HepG2 (cell line): ENCODE data around the gene SLC43A1. TPM values are rescaled to one million over a fixed set of nuclear protein-coding genes. Genes with fewer than 3 reads are reported as not detected.

Source experiments
- EEA1 ChIP-seq: sonication (generic); formaldehyde crosslinking; IDR thresholded peaks from 2 replicates; pipeline ENCODE4 v1.5.1; 2020; ENCODE audit warnings: mild to moderate bottlenecking, missing genetic modification reagents, borderline replicate concordance
- EED ChIP-seq: sonication (generic); formaldehyde crosslinking; IDR thresholded peaks from 2 replicates; pipeline ENCODE4 v1.5.0; 2020; ENCODE audit warnings: mild to moderate bottlenecking, missing genetic modification reagents
- ELF1 ChIP-seq: sonication (generic); formaldehyde crosslinking; IDR thresholded peaks from 2 replicates; pipeline ENCODE4 v1.4.0; 2020; ENCODE audit warnings: missing genetic modification reagents
- NFYB ChIP-seq: sonication (generic); formaldehyde crosslinking; IDR thresholded peaks from 2 replicates; pipeline ENCODE4 v1.4.0; 2020; ENCODE audit warnings: missing genetic modification reagents
- PRPF4 ChIP-seq: fragments of 200-400 bp; formaldehyde crosslinking; IDR thresholded peaks from 2 replicates; pipeline ENCODE4 v1.6.1; 2016; ENCODE audit warnings: low read length, low read depth; ENCODE audit not compliant: poor library complexity, severe bottlenecking
- RBAK ChIP-seq: sonication (generic); formaldehyde crosslinking; IDR thresholded peaks from 2 replicates; pipeline ENCODE4 v1.5.1; 2020; ENCODE audit warnings: mild to moderate bottlenecking, missing genetic modification reagents
- RELA ChIP-seq: sonication (generic); formaldehyde crosslinking; IDR thresholded peaks from 2 replicates; pipeline ENCODE4 v1.4.0; 2020; ENCODE audit warnings: missing genetic modification reagents
- TAF1 ChIP-seq: sonication (generic); formaldehyde crosslinking; IDR thresholded peaks from 2 replicates; pipeline ENCODE4 v1.4.0; 2020; ENCODE audit warnings: missing genetic modification reagents
- WIZ ChIP-seq: sonication (generic); formaldehyde crosslinking; IDR thresholded peaks from 2 replicates; pipeline ENCODE4 v1.5.1; 2020; ENCODE audit warnings: mild to moderate bottlenecking, missing genetic modification reagents
- ZMYM2 ChIP-seq: sonication (generic); formaldehyde crosslinking; IDR thresholded peaks from 2 replicates; pipeline ENCODE4 v1.8.0; 2022; ENCODE audit warnings: mild to moderate bottlenecking, missing genetic modification reagents
- ZNF34 ChIP-seq: sonication (generic); formaldehyde crosslinking; IDR thresholded peaks from 2 replicates; pipeline ENCODE4 v1.4.0; 2020; ENCODE audit warnings: mild to moderate bottlenecking, missing genetic modification reagents, borderline replicate concordance
- ZNF737 ChIP-seq: sonication (generic); formaldehyde crosslinking; IDR thresholded peaks from 2 replicates; pipeline ENCODE4 v1.5.0; 2020; ENCODE audit warnings: missing genetic modification reagents, mild to moderate bottlenecking, borderline replicate concordance
- ZNF850 ChIP-seq: sonication (generic); formaldehyde crosslinking; conservative IDR thresholded peaks from 2 replicates; pipeline ENCODE4 v1.9.0; 2021; ENCODE audit warnings: mild to moderate bottlenecking, missing genetic modification reagents
- polyA plus RNA-seq, 8 experiments: library from polyadenylated mRNA; depleted of rRNA in 3 of 8; stranded (reverse) in 7 of 8; unstranded in 1 of 8; fragments of >200 nt; fragmentation: Illumina TruSeq in 4 of 8; extraction: Trizol in 4 of 8; gene quantifications; 2 replicates each; pipeline versions ENCODE4 v1.2.1 to v1.2.3, GENCODE V29; 2011 to 2016; ENCODE audit warnings: low read depth in 4 of 8, missing spikeins in 1 of 8, mixed read lengths in 1 of 8; ENCODE audit not compliant: insufficient read depth in 1 of 8
- total RNA-seq, 5 experiments: library from RNA; depleted of rRNA; stranded (reverse); fragments of >200 nt; fragmentation: Illumina TruSeq; extraction: Trizol; gene quantifications; 2 replicates each; pipeline ENCODE4 v1.2.3, GENCODE V29; 2016; ENCODE audit warnings: low read depth in 1 of 5
- TF ChIP-seq, protein P1 (sequence below): sonication (generic); formaldehyde crosslinking; IDR thresholded peaks from 2 replicates; pipeline ENCODE4 v1.8.0; 2022; ENCODE audit warnings: mild to moderate bottlenecking, missing genetic modification reagents, moderate library complexity
- TF ChIP-seq, protein P2 (sequence below): sonication (generic); formaldehyde crosslinking; IDR thresholded peaks from 2 replicates; pipeline ENCODE4 v1.4.0; 2020; ENCODE audit warnings: mild to moderate bottlenecking, missing genetic modification reagents
- TF ChIP-seq, protein P3 (sequence below): sonication (generic); formaldehyde crosslinking; IDR thresholded peaks from 2 replicates; pipeline ENCODE4 v1.9.0; 2022; ENCODE audit warnings: missing genetic modification reagents, mild to moderate bottlenecking, borderline replicate concordance
- TF ChIP-seq, protein P4 (sequence below): sonication (generic); formaldehyde crosslinking; IDR thresholded peaks from 2 replicates; pipeline ENCODE4 v1.9.0; 2021; ENCODE audit warnings: missing genetic modification reagents, borderline replicate concordance
- TF ChIP-seq, protein P5 (sequence below): sonication (generic); formaldehyde crosslinking; IDR thresholded peaks from 2 replicates; pipeline ENCODE4 v1.5.1; 2020; ENCODE audit warnings: missing genetic modification reagents, mild to moderate bottlenecking, borderline replicate concordance

Gene SLC43A1
- total and polyA plus RNA-seq, 2 of the 13 experiments (the other 11 are each of a cell fraction or from before 2014, with no cell fraction given) = 72.3 to 87.6 TPM

DNA sequence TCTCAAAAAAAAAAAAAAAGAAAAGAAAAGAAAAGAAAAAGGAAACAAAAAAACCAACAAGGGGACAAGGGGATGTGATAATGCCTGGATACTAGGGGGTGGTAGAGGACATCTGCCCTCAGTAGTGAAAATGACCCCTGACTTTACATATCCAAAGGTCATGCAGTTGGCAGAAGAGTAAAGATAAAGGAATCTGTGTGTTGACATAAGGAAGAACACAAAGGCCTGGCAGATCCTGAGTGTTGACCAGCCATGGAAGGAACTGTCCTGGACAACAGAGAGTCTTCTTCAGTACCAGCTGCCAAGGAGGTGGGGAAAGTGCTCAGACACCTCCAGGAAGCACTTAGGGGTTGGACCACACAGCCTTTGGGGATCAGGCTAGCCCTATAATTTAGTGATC is 12.6 kb downstream of the SLC43A1 start (continued):
- TF ChIP-seq ZMYM2 (CRISPR knock-in tag) (no peak), WIZ (CRISPR knock-in tag) (no peak), RELA (CRISPR knock-in tag) (no peak), NFYB (CRISPR knock-in tag) (no peak), PRPF4 (no peak), EEA1 (no peak), ZNF850 (no peak), ZNF737 (no peak), ZNF34 (no peak), RBAK (CRISPR knock-in tag) (no peak), EED (CRISPR knock-in tag) (no peak), ELF1 (no peak), TAF1 (CRISPR knock-in tag) (no peak)
- TF ChIP-seq, protein P1, sequence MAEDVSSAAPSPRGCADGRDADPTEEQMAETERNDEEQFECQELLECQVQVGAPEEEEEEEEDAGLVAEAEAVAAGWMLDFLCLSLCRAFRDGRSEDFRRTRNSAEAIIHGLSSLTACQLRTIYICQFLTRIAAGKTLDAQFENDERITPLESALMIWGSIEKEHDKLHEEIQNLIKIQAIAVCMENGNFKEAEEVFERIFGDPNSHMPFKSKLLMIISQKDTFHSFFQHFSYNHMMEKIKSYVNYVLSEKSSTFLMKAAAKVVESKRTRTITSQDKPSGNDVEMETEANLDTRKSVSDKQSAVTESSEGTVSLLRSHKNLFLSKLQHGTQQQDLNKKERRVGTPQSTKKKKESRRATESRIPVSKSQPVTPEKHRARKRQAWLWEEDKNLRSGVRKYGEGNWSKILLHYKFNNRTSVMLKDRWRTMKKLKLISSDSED (CRISPR knock-in tag) = no peak
- TF ChIP-seq, protein P2, sequence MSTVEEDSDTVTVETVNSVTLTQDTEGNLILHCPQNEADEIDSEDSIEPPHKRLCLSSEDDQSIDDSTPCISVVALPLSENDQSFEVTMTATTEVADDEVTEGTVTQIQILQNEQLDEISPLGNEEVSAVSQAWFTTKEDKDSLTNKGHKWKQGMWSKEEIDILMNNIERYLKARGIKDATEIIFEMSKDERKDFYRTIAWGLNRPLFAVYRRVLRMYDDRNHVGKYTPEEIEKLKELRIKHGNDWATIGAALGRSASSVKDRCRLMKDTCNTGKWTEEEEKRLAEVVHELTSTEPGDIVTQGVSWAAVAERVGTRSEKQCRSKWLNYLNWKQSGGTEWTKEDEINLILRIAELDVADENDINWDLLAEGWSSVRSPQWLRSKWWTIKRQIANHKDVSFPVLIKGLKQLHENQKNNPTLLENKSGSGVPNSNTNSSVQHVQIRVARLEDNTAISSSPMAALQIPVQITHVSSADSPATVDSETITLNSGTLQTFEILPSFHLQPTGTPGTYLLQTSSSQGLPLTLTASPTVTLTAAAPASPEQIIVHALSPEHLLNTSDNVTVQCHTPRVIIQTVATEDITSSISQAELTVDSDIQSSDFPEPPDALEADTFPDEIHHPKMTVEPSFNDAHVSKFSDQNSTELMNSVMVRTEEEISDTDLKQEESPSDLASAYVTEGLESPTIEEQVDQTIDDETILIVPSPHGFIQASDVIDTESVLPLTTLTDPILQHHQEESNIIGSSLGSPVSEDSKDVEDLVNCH (CRISPR knock-in tag) = no peak
- TF ChIP-seq, protein P3, sequence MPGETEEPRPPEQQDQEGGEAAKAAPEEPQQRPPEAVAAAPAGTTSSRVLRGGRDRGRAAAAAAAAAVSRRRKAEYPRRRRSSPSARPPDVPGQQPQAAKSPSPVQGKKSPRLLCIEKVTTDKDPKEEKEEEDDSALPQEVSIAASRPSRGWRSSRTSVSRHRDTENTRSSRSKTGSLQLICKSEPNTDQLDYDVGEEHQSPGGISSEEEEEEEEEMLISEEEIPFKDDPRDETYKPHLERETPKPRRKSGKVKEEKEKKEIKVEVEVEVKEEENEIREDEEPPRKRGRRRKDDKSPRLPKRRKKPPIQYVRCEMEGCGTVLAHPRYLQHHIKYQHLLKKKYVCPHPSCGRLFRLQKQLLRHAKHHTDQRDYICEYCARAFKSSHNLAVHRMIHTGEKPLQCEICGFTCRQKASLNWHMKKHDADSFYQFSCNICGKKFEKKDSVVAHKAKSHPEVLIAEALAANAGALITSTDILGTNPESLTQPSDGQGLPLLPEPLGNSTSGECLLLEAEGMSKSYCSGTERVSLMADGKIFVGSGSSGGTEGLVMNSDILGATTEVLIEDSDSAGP = no peak
- TF ChIP-seq, protein P4, sequence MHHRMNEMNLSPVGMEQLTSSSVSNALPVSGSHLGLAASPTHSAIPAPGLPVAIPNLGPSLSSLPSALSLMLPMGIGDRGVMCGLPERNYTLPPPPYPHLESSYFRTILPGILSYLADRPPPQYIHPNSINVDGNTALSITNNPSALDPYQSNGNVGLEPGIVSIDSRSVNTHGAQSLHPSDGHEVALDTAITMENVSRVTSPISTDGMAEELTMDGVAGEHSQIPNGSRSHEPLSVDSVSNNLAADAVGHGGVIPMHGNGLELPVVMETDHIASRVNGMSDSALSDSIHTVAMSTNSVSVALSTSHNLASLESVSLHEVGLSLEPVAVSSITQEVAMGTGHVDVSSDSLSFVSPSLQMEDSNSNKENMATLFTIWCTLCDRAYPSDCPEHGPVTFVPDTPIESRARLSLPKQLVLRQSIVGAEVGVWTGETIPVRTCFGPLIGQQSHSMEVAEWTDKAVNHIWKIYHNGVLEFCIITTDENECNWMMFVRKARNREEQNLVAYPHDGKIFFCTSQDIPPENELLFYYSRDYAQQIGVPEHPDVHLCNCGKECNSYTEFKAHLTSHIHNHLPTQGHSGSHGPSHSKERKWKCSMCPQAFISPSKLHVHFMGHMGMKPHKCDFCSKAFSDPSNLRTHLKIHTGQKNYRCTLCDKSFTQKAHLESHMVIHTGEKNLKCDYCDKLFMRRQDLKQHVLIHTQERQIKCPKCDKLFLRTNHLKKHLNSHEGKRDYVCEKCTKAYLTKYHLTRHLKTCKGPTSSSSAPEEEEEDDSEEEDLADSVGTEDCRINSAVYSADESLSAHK (CRISPR knock-in tag) = no peak
- TF ChIP-seq, protein P5, sequence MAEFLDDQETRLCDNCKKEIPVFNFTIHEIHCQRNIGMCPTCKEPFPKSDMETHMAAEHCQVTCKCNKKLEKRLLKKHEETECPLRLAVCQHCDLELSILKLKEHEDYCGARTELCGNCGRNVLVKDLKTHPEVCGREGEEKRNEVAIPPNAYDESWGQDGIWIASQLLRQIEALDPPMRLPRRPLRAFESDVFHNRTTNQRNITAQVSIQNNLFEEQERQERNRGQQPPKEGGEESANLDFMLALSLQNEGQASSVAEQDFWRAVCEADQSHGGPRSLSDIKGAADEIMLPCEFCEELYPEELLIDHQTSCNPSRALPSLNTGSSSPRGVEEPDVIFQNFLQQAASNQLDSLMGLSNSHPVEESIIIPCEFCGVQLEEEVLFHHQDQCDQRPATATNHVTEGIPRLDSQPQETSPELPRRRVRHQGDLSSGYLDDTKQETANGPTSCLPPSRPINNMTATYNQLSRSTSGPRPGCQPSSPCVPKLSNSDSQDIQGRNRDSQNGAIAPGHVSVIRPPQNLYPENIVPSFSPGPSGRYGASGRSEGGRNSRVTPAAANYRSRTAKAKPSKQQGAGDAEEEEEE (CRISPR knock-in tag) = no peak
